GM21528 (cell line): ENCODE results near the gene DAAM2.

Experiments
- ATAC-seq: cut with Tn5 transposase; IDR thresholded peaks from one replicate; pipeline ENCODE4 v1.9.1; 2021; ENCODE audit warnings: mild to moderate bottlenecking, moderate library complexity; ENCODE audit not compliant: unreplicated experiment, low FRiP score

Gene DAAM2

DNA sequence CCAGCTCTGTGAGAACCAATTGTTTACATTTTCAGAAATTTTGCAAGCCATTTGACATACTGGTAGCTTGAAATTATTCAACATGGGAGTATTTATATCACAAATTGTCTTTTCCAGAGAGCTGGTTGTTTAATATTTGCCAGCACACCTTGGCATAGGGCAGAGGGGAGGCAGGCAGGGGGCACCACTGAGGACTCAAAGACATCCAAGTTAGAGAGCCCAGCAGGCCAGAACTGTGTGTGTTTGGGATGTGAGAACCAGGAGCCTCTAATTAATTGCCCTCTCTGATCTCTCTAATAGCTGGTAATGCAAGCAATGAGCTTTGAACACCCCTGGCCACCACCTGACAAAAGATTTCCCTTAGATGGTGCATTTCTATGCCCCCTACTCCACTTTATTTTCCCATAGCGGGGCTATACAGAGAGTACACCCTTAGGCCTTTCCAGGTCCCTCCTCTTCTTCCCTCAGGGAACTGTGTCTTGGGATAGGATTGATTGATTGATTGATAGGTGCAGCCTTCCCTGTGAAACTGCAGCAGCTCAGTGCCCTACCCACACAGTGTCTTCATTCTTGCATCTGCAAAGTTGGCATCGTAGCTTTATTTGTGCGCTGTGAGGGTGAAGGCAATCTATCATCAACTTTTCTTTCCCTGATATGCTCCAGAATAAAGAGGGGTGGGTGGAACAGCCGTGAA is 112.9 kb downstream of the DAAM2 start:
- ATAC-seq = no peak

DNA sequence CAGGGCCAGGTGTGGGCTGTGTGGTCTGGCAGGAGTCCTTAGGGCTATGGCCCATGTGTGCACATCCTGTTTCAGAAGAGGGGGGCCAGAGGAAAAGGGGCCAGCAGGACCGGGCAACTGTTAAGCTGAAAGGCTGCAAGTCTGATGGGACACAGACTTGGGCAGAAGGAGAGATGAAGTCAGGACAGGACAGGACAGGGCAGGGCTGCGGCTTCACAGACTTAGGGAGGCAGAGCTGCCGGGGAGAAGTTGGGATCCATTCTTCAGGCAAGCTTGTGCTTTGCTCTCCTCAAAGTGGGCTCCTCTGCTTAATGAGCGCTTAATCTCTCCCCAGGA is 113.4 kb downstream of the DAAM2 start:
- ATAC-seq = no peak

DNA sequence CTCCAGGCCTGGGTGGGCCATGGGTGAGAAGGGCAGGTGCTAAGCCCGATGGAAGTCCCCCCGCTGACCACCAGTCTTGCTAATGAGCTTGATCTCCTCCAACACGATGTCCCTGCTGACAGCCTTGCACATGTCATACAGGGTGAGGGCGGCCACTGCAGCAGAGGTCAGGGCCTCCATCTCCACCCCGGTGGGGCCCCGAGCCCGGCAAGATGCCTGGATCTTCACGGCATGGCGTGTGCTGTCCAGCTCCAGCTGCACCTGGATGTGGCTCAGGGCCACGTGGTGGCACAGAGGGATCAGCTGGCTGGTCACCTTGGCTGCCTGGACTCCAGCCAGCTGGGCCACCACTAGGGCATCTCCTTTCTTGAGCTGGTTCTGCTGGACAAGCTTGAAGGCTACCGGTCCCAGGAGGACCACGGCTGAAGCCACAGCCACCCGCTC is 114.2 kb downstream of the DAAM2 start:
- no peak for ATAC-seq

DNA sequence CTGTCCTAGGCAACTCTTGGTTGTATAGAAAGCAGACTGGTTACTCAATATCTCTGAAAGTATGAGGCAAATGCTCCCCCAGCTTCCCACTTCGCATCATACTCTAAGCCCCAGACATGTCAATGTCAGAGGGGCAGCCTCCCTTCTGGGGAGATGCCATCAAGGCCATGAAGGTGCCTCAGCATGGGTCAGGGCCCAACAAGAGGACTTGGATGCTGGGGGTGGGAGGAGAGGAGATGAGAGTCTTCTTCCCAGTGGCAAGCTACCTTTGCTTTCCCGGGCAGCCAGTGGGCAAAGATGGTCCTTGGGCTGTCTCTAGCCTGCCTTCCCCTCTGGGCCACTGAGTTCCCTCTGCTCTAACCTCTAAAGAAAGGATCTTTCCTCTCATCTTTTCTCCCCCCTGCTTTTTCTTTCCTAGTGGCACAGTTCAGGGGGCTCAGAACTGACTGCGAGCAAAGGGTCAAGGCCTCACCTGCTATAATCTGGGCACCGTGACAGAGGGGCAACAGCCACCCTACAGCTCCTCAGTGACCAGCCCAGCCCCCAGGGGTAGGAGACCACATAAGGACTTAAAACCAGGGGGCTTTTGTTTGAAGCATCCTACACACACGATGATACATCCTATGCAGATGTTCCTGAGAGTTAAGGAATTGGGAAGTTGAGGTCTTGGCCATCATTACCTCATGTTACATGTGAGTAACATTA is 115.8 kb downstream of the DAAM2 start:
- no peak for ATAC-seq

DNA sequence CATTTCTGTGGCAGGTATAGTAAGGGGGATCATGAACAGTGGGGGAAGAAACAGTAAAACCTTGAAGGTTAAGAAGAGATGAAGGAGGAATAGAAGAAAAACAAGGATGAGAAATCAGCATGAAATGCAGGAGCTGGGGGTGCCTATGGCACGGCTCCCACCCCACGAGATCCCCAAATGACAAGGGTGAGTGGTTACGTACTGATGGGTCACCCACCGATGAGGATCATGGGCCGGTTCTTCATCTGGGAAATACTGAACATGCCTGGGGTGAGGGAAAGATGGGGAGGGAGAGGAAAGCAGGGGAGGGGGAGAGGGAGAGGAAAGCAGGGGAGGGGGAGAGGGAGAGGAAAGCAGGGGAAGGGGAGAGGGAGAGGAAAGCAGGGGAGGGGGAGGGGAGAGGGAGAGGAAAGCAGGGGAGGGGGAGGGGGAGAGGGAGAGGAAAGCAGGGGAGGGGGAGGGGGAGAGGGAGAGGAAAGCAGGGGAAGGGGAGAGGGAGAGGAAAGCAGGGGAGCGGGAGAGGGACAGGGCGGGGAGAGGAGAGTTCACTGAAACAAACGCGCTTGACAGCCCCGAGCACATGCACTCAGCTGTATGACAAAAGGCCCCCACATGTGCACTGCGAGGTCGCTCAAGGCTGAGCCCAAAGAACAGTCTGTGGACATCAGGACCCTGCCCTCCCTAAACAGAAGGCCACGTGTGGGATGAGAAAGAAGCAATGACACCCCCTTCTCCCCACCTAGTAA is 116.8 kb downstream of the DAAM2 start:
- no peak for ATAC-seq

DNA sequence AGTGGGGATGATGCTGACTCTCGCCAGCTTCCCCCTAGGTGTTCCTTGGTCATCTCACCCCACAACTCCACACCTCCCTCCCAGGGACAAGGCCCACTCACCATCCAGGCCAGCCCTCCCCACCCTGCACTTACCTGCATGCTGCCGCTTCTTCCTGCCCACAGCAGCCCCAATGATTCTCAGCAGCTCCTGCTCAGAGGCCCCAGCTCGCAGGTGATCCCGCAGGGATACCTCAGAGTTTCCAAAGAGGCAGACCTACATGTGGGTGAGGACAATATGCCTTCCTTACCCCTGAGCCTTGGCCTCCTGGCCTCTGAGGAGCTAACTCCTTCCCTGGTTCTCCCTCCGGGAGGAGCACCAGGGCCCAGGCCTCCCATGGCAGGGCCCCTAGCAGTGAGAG is 117.5 kb downstream of the DAAM2 start:
- ATAC-seq = no peak

DNA sequence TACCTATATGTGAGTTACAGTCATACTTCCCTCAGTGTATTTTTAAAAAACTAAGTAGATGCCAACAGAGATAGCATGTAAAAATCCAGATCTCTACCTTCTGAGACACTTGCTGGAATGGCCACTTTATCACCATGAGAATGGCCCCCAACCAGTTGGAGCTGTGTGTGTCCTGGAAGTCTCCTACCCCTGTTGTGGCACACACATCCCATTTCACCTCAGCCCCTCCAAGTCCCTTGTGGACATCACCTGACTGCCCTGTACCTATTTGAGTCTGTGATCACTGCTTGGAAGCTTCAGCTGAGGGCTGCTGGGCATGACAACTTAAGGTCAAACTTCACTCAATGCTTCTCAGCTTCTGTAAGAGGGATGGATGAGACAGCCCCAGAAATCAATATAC is 118.0 kb downstream of the DAAM2 start:
- no peak for ATAC-seq

DNA sequence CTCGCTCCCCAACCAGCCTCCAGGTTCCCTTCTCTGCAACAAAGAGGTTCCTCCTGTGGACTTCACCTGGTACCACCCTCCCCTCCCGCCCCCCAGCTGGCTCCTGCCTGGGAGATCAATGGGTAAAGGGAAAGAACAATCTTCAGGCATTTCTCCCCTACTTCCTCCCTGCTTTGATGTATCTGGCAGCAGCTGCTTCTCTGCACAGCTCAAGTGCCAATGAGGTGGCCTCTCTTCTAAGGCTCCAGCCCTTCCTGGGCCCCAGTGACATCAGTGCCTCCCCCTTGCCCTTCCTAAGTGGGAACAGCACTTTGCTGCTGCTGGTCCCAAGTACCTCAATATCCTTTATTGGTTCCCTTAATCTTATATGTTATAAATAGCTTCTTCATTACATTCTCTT is 118.6 kb downstream of the DAAM2 start:
- ATAC-seq = no peak

DNA sequence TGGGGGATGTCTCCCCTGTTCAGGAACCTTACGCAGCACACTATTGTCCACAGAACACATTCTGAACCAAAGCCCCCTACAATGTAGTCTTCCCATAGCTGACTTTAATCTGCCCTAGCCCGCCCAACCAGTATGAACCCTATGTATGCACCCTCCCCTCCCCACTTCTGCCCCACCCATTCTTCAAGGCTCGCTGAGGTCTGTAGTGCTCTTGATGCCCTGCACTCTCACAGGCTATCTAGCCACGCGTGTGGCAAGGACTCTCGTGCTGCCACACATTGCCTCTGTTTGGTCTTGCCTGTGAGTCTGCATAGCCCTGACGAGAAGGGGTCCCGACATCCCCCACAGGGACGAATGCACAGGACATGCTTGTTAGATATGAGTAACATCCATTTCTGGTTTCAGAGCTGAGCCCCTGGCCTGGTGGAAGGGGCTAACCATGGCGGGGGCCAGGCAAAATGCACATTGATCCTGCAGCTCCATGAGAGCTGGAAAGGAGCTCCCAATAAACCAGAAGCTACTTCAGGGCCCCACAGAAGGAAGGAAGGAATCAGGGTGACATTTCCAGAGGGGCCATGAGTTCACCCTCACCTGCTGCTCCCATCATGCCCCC is 119.4 kb downstream of the DAAM2 start:
- ATAC-seq = no peak

DNA sequence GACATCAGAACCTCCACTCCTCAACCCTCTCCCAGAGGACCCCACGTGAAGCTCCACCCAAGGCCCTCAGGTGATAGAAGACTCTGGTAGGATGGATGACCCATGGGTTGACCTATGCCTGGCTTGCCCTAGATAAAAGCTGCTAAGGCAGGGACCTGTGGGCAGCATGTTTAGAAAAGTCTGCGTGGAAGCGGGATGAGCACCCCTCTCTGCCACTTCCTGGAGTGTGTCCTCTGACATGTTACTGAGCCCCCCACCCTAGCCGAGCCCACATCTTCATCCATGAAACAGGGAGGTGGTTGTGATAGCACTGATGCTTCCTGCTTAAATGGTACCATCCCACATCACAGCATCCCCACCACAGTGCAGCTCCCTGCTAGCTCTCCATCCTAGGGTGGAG is 120.3 kb downstream of the DAAM2 start:
- no peak for ATAC-seq

DNA sequence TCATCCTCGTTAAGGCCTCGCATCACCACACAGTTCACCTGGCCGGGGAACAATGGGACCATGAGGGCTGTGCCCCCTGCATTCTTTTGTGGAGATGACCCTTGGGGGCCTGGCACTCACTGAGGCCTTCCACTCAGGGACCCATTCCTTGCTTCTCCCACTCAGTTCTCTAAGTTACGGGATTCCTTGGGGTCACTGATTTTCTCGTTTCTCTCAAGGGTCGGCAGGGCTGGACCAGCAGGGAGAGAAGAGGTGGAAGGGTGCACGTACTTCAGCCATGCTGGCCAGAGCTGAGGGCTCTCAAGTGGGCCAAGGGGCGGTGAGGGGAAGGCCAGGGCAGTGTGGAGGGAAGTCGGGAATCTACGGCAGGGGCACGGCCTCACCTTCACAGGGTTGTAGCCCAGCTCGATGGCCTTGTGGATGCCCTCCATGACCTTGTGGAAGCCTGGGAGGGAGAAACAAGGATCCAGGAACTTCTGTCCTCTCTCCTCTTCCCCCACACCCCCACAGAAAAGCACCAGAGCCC is 121.3 kb downstream of the DAAM2 start:
- no peak for ATAC-seq

DNA sequence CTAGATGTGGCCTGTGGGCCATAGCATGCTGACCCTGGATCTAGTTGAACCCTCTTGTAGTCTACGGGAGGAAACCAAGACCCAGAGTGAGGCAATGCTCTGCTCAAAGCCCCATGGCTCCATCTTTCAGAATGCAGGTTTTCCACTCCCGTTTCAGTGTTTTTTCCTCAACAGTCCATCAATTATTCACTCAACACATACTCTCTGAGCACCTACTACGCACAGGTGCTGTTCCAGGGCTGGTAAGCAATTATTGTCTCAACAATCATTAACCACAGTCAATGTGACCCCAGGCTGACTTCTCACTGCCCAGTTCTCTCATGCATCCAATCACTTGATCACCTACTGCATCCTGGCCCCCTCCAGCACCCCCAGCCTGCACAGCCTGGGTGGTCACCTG is 122.1 kb downstream of the DAAM2 start:
- no peak for ATAC-seq

DNA sequence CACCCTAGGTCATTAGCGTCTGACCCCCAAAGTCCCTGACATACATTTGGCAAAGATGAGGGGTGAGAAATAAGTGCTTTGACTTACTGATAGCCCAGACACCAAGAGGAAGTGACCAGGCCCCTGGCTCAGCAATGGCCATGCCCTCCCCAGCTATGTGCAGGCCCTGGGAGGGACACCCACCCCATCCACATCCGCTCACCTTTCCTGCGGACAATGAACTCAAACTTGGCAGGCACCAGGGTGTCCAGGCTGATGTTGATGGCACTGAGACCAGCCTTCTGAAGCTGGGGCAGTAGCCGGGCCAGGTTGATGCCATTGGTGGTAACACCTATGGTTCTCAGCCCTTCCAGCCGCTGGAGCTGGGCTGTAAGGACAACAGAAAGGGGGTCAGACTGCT is 123.7 kb downstream of the DAAM2 start:
- ATAC-seq = no peak

DNA sequence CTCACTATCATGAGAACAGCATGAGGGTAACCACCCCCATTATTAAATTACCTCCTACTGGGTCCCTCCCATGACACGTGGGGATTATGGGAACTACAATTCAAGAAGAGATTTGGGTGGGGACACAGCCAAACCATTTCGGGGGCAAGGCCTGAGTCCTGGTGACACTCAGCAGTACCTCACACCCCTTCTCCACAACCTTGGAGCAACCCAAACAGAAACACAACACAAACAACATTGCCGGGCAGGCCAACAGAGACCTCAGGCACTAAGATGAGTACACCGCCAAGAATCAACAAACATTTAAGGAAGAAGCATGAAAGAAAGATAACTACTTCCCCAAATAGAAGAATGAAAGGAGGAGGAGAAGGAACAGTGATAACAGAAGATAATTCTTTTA is 125.2 kb downstream of the DAAM2 start:
- no peak for ATAC-seq

DNA sequence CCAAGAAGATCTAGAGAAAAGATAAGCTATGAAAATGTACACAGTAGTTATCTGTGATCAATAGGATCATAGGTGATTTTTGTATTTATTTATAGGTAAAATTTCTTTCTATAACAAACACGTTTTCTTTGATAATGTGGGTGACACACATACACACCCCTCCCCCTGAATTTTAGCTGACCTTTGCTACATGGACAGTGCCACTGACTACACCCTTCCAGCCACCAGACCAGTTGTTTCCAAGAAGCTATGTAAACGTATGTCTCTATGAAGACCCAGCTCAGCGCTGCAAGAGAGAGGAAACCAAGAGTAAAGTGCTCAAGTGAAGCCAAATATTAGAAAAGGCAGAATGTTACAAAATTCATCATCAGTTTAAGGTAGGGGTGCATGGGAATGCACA is 125.8 kb downstream of the DAAM2 start:
- ATAC-seq = no peak

DNA sequence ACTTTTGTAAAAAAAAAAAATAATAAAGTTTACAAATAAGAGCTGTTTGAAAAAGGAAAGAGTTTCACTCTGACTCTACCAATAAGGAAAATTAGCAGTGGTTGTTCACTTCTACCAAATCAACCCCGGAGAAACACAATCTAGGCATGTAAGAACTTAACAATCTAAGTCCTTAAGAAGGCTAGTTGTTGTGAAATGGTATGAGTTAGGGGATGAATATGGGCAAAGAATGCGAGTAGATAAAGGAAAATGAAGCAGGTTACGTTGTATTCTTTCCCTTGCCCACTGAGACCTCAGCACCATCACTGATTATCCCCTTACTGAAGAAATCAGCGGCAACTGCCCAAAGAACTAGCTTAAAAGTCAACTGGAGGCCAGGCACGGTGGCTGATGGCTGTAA is 126.7 kb downstream of the DAAM2 start:
- ATAC-seq = no peak

DNA sequence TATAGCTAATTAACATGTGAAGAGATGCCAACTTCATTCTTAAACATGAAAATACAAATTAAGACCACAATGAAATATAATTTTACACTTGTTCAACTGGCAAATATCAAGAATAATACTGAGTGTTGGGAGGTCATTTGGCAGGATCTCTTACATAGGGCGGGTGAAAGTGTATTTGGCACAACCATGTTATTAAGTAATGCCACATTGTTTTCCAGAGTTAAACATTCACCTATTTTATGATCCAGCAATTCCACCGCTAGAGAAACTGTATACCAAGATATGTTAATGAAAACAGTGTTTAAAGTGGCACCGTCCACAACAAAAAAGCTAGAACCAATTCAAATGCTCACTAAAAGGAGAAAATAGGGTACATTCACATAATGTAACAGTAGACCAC is 128.0 kb downstream of the DAAM2 start:
- ATAC-seq = no peak

DNA sequence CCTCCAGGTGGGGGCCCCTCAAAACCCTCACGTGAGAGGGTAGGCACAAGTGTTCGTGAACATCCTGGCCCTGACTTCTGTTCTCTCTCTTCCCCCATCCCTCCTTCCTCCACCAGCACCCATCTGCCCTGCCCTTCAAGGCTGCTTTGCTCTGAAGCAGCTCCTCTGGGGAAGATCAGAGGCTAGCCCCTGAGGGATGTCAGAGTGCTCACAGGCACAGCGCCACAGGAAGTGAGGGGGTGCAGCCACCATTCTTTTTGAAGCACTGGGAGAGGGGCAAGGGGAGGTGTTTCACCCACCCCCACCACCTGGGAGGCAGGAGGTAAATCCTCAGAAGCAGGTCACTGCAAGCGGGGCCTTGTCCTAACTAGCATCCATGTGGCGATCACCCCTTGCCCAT is 130.6 kb downstream of the DAAM2 start:
- ATAC-seq = no peak

DNA sequence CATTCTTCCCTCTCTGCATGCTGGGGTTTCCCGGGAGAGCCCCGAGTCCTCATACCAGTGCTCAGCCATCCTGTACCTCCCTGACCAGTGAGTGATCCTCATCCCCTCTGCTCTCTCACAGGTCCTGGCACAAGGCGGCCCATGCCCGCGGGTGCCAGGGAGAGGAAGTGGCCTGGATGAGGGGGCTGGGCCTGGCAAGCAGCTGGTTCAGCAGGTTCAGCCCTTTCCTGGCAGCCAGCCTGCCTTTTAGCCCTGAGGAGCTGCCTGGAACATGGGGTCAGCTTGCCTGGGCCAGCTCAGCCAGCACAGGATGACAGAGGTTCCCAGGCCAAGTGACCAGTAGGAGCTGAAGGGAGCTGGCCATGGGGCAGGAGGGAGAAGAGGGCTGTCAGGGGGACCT is 131.2 kb downstream of the DAAM2 start:
- no peak for ATAC-seq

DNA sequence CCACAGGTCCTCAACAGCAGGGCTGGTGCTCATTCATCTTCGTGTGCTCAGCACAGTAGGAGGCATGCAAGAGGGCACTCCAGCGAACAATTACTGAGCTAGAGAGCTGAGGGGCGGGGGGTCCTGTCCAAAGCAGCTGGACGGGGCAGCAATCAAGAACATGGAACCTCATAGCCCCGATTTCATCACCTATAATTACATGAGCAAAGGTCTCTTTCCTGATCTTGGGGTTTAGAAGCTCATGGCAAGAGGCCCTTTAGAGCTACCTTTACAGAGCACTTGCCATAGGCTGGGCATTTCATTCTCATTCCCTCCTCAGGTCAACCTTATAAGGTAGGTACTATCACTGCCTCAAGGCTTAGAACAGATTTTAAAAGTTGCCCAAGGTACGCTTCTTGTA is 131.7 kb downstream of the DAAM2 start:
- ATAC-seq = no peak

DNA sequence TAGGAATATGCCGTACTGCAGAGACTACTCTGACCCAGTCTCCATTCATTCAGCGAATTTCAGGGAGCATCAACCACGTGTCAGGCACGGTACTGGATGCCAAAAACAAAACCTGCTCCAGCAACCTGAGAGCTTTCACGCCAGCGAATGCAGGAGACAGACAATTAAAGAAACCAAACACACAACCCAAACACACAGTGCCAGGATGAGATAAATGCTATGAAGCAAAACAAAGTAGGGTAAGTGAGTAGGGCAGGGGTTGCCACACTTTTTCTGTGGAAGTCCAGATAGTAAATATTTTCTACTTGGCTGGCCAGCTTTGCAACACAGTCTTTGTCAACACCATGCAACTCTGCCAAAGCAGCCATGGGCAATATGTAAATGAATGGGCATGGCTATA is 132.1 kb downstream of the DAAM2 start:
- ATAC-seq = no peak
